Stimulated activated CD4-positive, alpha-beta T cell treated with anti-CD3 and anti-CD28 coated beads, Interleukin-4, amount 100 ng/mL, for 48 hours (primary cell): Measurements from ENCODE around the gene NR6A1.

Experiments
- DNase-seq, 2 donors: peaks; one replicate each; pipeline ENCODE4 v3.0.0-alpha.2; 2020; ENCODE audit warnings: low read depth in 2 of 2

Gene NR6A1

DNA sequence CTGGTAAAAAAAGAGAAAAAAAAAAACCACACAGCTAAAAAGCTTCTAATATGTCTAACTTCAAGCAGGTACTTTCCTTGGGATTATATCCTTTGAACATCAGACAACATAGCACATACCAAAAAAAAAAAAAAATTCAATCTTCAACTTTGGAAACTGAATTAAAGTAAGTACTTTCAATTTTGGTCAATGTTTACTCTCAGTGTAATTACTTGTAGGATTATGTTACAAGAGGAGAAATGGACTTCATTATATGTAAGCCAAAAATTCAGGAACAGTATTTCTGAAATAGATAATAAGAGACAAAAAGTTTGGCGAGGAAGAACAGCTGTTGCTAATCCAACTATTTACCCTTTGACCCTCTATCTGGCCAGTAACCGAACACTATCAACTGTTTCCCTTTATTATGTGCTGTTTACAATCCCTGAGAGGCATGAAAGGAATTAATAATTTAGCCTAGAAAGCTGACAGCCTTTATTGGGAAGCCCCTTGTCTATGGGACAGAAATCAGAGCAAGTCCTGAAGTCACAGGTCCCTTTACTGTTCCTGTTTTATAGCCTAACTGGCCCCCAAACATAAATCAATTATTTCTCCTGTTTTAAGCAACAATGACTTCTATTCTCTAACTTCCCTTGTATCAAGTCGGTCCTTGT is 46.6 kb downstream of the NR6A1 start:
- DNase-seq, result no peak

DNA sequence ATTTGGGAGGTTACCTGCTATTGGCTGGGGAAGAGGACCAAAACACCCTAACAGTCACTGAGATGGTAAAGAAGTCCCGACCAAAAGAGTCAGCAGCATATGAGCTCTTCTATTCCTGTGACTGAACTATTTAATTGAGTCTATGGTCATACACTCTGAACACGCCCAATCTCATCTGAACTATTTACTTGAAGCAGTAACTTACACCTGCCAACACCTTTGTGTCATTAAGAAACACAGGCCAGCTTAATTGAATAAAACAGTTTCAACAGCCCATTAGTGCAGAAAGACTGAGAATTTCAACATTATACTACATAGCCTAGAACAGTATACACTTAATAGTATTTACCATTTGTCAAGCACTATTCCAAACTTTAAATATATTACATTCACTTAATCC is 47.8 kb downstream of the NR6A1 start:
- DNase-seq, result no peak

GRCh38 chr9:124721109-124721906 is 49.8 kb downstream of the NR6A1 start:
- no peak for DNase-seq

- DNase-seq, result no peak
Measured at GRCh38 chr9:124720429-124721108, 50.5 kb downstream of the NR6A1 start.

GRCh38 chr9:124718928-124719327 is 52.2 kb downstream of the NR6A1 start:
- no peak for DNase-seq

DNA sequence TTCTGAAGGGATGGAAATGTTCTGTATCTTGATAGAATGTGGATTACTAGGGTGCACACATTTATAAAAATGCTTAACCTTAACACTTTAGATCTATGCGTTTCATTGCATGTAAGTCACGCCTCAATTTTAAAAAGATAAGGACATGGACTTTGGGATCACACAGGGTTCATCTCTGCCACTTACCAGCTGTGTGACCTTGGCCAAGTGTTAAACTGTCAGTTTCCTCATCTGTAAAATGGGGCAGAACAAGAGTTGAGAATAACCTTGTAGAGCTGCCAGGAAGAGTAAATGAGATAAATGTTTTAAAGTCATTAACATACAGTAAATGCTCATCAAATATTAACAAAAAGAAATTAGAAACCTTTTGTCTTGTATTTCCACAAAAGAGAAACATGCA is 53.5 kb downstream of the NR6A1 start:
- no peak for DNase-seq

- DNase-seq, result no peak
Measured at GRCh38 chr9:124716808-124717207, 54.3 kb downstream of the NR6A1 start.

GRCh38 chr9:124710766-124711165 is 60.3 kb downstream of the NR6A1 start:
- no peak for DNase-seq

- DNase-seq, result no peak
Measured at GRCh38 chr9:124709292-124709690, 61.8 kb downstream of the NR6A1 start.

- DNase-seq, result no peak
Measured at GRCh38 chr9:124708633-124709291, 62.3 kb downstream of the NR6A1 start.

DNA sequence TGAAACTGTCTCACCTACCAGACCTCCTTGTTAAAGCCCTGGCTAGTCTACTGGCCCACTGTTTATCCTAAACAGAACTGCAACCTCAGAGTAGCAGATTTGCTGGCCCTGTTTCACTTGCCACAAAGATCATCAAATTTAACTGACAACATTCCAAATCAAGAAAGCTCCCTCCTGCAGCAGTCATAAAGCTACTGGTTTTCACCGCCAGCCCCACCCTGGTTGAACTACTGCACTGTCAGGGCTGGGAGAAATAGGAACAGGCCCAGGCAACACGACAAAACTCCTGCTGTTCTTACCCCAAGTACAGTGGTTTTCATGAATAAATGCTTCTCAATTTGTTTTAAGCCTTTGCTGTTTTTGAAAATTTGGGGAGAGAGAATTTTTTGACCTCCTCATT is 63.0 kb downstream of the NR6A1 start:
- DNase-seq, result no peak

DNA sequence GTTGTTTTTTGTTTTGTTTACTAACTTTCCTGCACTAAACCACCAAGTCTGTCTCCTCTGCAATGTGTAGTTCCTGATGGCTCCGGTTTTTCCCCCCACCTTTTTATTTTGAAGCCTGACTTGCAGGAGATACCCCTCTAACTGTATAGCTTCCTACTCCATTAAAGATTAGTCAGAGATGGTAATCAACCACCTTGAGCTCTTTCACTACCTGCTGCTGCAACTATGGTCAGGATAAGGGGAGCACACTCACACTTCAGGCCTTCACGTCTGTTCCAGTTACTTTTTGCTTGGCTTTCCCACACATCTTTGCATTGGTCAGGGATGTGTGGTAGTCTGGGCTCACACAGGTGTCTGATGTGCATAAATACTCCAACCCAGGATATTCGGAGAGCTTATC is 63.4 kb downstream of the NR6A1 start:
- DNase-seq, result no peak

GRCh38 chr9:124706685-124707084 is 64.4 kb downstream of the NR6A1 start:
- DNase-seq, result no peak

- DNase-seq, result no peak
Measured at GRCh38 chr9:124699575-124699974, 71.5 kb downstream of the NR6A1 start.

DNA sequence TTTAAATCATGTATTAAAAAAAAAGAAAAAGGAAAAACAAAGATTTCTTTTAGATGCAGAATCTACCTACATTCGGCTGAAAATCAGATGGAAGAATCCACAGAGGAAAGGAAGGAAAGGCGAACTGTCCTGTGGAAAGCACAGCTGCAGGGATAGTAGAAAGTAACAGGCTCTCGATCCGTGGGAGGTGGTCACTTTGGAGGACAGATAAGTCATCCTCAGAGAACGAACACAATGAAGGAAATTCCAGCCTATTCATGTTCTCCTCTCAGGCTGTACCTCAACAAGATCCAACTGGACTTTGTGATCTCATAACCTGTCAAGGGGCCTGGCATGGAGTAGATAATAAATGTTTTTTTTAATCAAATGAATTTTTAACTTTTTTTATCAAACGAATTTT is 72.8 kb downstream of the NR6A1 start:
- DNase-seq, result no peak

- no peak for DNase-seq
Measured at GRCh38 chr9:124697326-124698200, 73.5 kb downstream of the NR6A1 start.

DNA sequence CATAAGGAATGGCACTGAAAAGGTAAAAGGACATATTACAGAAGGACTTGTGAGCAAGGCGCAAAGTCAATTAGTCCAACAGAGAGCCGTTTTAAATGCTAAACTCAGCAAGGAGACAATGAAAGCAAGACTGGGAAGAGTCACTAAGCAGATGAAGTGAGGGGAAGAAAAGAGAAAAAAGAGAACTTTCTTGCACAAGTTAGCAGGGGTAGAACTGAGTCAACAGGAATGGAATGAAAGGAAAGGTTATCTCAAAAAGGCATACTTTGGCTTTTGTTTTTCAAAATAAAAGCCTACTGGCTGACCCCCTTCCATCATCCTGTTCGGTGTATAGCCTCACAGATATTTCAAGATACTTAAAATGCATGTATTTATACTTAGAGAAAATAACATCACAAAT is 75.0 kb downstream of the NR6A1 start:
- no peak for DNase-seq

DNA sequence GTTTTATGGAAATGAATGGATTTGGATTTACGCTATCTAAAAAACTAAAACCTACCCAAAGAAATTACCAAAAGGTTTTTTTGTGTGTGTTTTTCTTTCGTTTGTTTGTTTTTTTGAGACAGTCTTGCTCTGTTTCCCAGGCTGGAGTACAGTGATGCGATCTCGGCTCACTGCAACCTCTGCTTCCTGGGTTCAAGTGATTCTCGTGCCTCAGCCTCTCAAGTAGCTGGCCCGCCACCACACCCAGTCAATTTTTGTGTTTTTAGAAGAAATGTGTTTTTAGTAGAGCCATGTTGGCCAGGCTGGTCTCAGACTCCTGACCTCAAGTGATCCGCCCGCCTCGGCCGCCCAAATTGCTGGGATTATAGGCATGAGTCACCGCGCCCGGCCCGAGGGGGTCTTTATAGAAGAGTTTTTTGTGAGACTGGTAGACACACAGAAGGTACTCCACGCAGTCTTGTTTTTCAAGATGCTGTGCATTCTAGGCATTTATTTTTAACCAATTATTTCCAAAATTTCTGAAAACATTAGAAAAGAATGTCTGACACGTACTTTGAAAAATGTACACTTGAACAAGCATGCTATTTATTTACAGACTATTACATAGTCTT is 75.7 kb downstream of the NR6A1 start:
- DNase-seq, result no peak

DNA sequence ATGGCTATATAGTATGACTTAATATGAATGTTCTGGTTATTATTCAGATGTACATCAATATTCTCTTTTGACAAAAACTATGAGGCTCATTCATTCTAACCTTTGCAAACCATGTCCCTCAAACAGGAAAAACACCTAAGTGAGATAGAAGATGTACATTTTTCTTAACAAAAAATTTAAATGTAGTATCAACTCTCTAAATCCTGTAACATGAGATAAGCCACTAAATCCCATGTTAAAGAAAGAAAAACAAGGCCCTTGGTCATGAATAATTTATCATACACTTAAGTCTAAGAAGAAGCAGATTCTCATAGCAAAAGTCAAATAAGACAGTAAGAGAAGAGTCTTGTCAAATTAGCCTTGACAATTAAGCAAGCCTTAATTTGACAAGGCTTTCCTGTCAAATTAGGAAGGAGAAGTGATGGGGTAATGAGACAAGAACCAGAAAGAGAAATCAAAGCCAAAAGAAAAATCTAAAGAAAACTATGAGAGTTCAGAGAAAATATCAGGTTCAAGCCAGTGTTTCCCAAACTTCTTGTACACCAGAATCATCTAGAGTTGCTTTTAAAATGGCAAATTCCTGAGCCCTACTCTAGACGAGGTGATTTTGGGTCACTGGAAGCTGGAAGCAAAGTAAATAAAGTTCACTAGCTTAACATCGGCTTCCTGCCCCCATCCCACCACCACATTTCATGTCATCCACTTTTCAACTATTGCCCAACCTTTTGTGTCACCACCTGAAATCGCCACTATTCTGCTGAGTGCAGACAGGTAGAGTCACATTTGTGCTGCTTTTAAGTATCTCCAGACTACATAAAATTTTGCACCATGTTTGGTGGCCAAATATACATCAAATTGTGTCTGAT is 76.5 kb downstream of the NR6A1 start:
- DNase-seq, result no peak

GRCh38 chr9:124693403-124693802 is 77.7 kb downstream of the NR6A1 start:
- DNase-seq, result no peak
